K562 (cell line): ENCODE data around the gene NR1D1. TPM values are rescaled to one million over a fixed set of nuclear protein-coding genes. Genes with fewer than 3 reads are reported as not detected.
A peak's percentile ranks its signal among the peaks of the same experiment; 100 is the strongest.

Experiments
- ATAC-seq: fragments of 200-7000 bp; cut with Tn5 transposase; 3 replicates; pipeline ENCODE4 v1.9.1; 2020; ENCODE audit warnings: moderate library complexity
- BruUV-seq: library from RNA; stranded (reverse); fragments of 400-500 nt; replicated peaks from 2 replicates; lab custom pipeline; 2021; lab: Mats Ljungman, UMichigan
- CTCF ChIA-PET: fragments of 300-600 bp; formaldehyde crosslinking; extraction: SDS; loops from one replicate; lab custom pipeline; 2021; ENCODE audit warnings: low intra/inter-chr PET ratio; lab: Yijun Ruan, JAX
- POLR2A ChIA-PET: fragments of 300-600, 350-650 bp; sonication (Branson Sonifier 250); formaldehyde crosslinking; extraction: SDS; loops from one replicate; lab custom pipeline; 2021; ENCODE audit warnings: antibody characterized with exemption, inconsistent platforms; lab: Yijun Ruan, JAX
- DNase-seq, 4 experiments: peaks; one replicate each; pipeline versions ENCODE4 v3.0.0 to v3.0.0-alpha.2; 2011 to 2018; ENCODE audit warnings: low spot score in 3 of 4, mixed read lengths in 3 of 4; ENCODE audit errors: extremely low read depth in 1 of 4
- FAIRE-seq: peaks from 2 replicates; lab custom pipeline; 2011; peaks lifted over from hg19 to GRCh38; lab: Jason Lieb, UNC
- H2AFZ ChIP-seq: 2 replicates; pipeline ENCODE4 v1.6.0; 2011; ENCODE audit warnings: low read depth, low read length, control low read depth, inconsistent platforms
- H3K27ac ChIP-seq: fragments of 200-600 bp; 3 replicates; pipeline ENCODE4 v1.8.0; 2011; ENCODE audit warnings: low read depth, mild to moderate bottlenecking, control low read depth, inconsistent platforms, low read length, moderate library complexity, mixed read lengths; ENCODE audit errors: extremely low read depth
- H3K27me3 ChIP-seq, 2 experiments: fragments of 300-600 bp in 1 of 2; 2 replicates in 1 of 2; 3 replicates in 1 of 2; pipeline versions ENCODE4 v1.6.0 to v1.8.0; 2011; ENCODE audit warnings: inconsistent platforms in 2 of 2, low read length in 2 of 2, mild to moderate bottlenecking in 1 of 2, mixed read lengths in 1 of 2, moderate library complexity in 1 of 2; ENCODE audit not compliant: control insufficient read depth in 2 of 2, insufficient read depth in 2 of 2
- H3K36me3 ChIP-seq: fragments of 300-600 bp; 3 replicates; pipeline ENCODE4 v1.8.0; 2011; ENCODE audit warnings: mild to moderate bottlenecking, low read length, inconsistent platforms; ENCODE audit not compliant: control insufficient read depth, insufficient read depth
- H3K4me1 ChIP-seq, 2 experiments: fragments of 200-600 bp in 1 of 2; replicated peaks in 1 of 2; 2 replicates in 1 of 2; 3 replicates in 1 of 2; pipeline versions ENCODE4 v1.5.1 to v1.8.0; 2011; ENCODE audit warnings: inconsistent platforms in 2 of 2, low read length in 2 of 2, mild to moderate bottlenecking in 1 of 2, mixed read lengths in 1 of 2, moderate library complexity in 1 of 2; ENCODE audit not compliant: control insufficient read depth in 2 of 2, insufficient read depth in 2 of 2
- H3K4me2 ChIP-seq: 2 replicates; pipeline ENCODE4 v1.6.1; 2011; ENCODE audit warnings: low read length, control low read depth, inconsistent platforms, mixed read lengths; ENCODE audit not compliant: insufficient read depth
- H3K4me3 ChIP-seq: fragments of 200-600 bp; sonication (generic), shearing (Covaris generic); 2 replicates; pipeline ENCODE4 v1.5.1; 2016; ENCODE audit warnings: control low read depth, inconsistent platforms
- H3K79me2 ChIP-seq: fragments of 200-600 bp; 3 replicates; pipeline ENCODE4 v1.8.0; 2011; ENCODE audit warnings: low read length, inconsistent platforms; ENCODE audit not compliant: control insufficient read depth, insufficient read depth
- H3K9ac ChIP-seq, 2 experiments: 2 replicates each; pipeline versions ENCODE4 v1.6.0 to v1.6.1; 2011; ENCODE audit warnings: low read depth in 2 of 2, low read length in 2 of 2, control low read depth in 1 of 2, inconsistent platforms in 1 of 2, mild to moderate bottlenecking in 1 of 2, mixed read lengths in 1 of 2; ENCODE audit not compliant: insufficient read depth in 1 of 2
- H3K9me1 ChIP-seq: one replicate; pipeline ENCODE4 v1.6.0; 2011; ENCODE audit warnings: inconsistent platforms, mild to moderate bottlenecking, low read length, moderate library complexity; ENCODE audit not compliant: control insufficient read depth, insufficient read depth
- H3K9me3 ChIP-seq: replicated peaks from 2 replicates; pipeline ENCODE4 v1.5.1; 2011; ENCODE audit warnings: low read depth, low read length, inconsistent platforms; ENCODE audit not compliant: control insufficient read depth, insufficient read depth
- H4K20me1 ChIP-seq: replicated peaks from 2 replicates; pipeline ENCODE4 v1.6.1; 2011; ENCODE audit warnings: low read length, inconsistent platforms, mixed read lengths; ENCODE audit not compliant: control insufficient read depth, insufficient read depth
- E2F3 ChIP-seq: fragments of 250-450 bp; sonication (Bioruptor Pico); IDR thresholded peaks from 2 replicates; pipeline ENCODE4 v1.4.0; 2020; ENCODE audit warnings: mild to moderate bottlenecking
- HMBOX1 ChIP-seq: sonication (generic); IDR thresholded peaks from 2 replicates; pipeline ENCODE4 v1.6.1; 2016
- ZNF175 ChIP-seq: fragments of 200-800 bp; sonication (Bioruptor generic); IDR thresholded peaks from 2 replicates; pipeline ENCODE4 v1.6.1; 2016; ENCODE audit warnings: low read depth, mild to moderate bottlenecking, missing genetic modification characterization, missing compliant biosample characterization
- WGBS: fragments of 100-300 bp; shearing (Covaris generic); methylation state at CpG from one replicate; pipeline ENCODE4 v1.1.6; 2016; ENCODE audit warnings: low coverage, mixed read lengths; ENCODE audit not compliant: insufficient coverage; ENCODE audit errors: missing lambda C conversion rate; 5-methylcytosine and 5-hydroxymethylcytosine counted together
- in situ Hi-C: fragments of 300-500 bp; cut with MboI; formaldehyde crosslinking; loops from 4 replicates; pipeline ENCODE4 v1.15.0; 2018; ENCODE audit warnings: inconsistent platforms, mixed read lengths
- intact Hi-C: fragments of 100-400 bp; cut with micrococcal nuclease; formaldehyde crosslinking; loops from 2 replicates; pipeline ENCODE4 v1.14.2; 2022
- polyA plus RNA-seq, 8 experiments: library from polyadenylated mRNA; depleted of rRNA in 4 of 8; stranded (reverse) in 5 of 8; unstranded in 3 of 8; fragments of >200 nt; fragmentation: Nextera tagmentation in 2 of 8; fragmentation: Illumina TruSeq in 1 of 8; extraction: Ambion mirVana in 2 of 8; extraction: Trizol in 1 of 8; gene quantifications; 2 replicates each; pipeline versions ENCODE4 v1.2.1 to v1.2.3, GENCODE V29; 2011 to 2014; ENCODE audit warnings: inconsistent platforms in 1 of 8, missing spikeins in 1 of 8
- total RNA-seq, 7 experiments: library from RNA; depleted of rRNA in 6 of 7; stranded (reverse); fragments of >200 nt in 6 of 7; fragmentation: Illumina TruSeq in 2 of 7; extraction: Trizol in 2 of 7; gene quantifications; 2 replicates each; pipeline versions ENCODE4 v1.2.1 to v1.2.3, GENCODE V29; 2011 to 2021; ENCODE audit warnings: low replicate concordance in 1 of 7

NR1D1 gene
- total and polyA plus RNA-seq, 9 of the 15 experiments (the other 6 are each of a cell fraction or from before 2014, with no cell fraction given) = 0.25 to 7.7 (median 0.65) TPM

- peak overlapping the region; percentile 90 for H3K27ac ChIP-seq
- ATAC-seq = no peak
- BruUV-seq = no TSS peak
- no peaks in the 10 kb centered on the region for H4K20me1 ChIP-seq
- H3K36me3 ChIP-seq = no peaks in the 10 kb centered on the region
- 19% methylated on average over 2 of the region's 2 CpGs for WGBS
- CTCF ChIA-PET = interaction anchor here (0.7 to 3.2 kb wide), 5 partner anchors 50 to 178 kb away, joined by 4 to 15 read pairs (median 11); partner anchors contain the start of genes CSF3 and THRA
- peak overlapping the region; percentile 63; the same call in 1 of the 2 replicates for H3K4me2 ChIP-seq
- peaks cover 58 to 79% of the 10 kb centered on the region in 2 experiments for H3K4me1 ChIP-seq
- H3K27me3 ChIP-seq = no peaks in the 10 kb centered on the region
- H3K9me1 ChIP-seq = no peaks in the 10 kb centered on the region
- H3K9me3 ChIP-seq = no peaks in the 10 kb centered on the region
- DNase-seq = no peak
- in situ Hi-C loops = loop anchor here (5.0 kb wide), 1 partner anchor 180 kb away; no protein-coding TSS in a partner anchor
- intact Hi-C loops = loop anchor here (5.0 kb wide), 2 partner anchors 175 to 245 kb away; partner anchors contain the start of gene CDC6
- POLR2A ChIA-PET = interaction anchor here (0.7 to 8.0 kb wide), 16 partner anchors 9 to 97 kb away, joined by 3 to 66 read pairs (median 4); partner anchors contain the start of genes CASC3, CSF3, MED24 and MSL1
- H2AFZ ChIP-seq = peak overlapping the region; percentile 90
- 0 out of 2 replicates have a peak, but pooled peaks have one; percentile 1 for TF ChIP-seq HMBOX1
- no peak for TF ChIP-seq E2F3
- TF ChIP-seq ZNF175 (CRISPR knock-in tag) = 0 out of 2 replicates have a peak, but pooled peaks have one; percentile 16
- TF ChIP-seq, all 486 proteins: peak for 2
- Histone ChIP-seq H3K9ac (peak overlapping the region; percentile 53 to 85; a peak in 2 of 4 replicates), H3K4me3 (no peak overlapping the region), H3K79me2 (no peaks in the 10 kb centered on the region)
- FAIRE-seq = no peak
Observed at GRCh38 chr17:40112191-40112711, 11.9 kb upstream of the NR1D1 start.
